ENCODE data around the gene RHOXF1.
"Not testable (repeated sequence)": the region's sequence is repeated elsewhere in the genome, so short reads cannot be mapped to it uniquely, and the experiment has no call there.

The RHOXF1 gene

GRCh38 chrX:120115438-120115963, at the start of gene RHOXF1:
Gene RHOXF1 (minus strand): TSS chrX:120115913. CDS start chrX:120115862, 51 bp downstream.
- H3K4me3 ChIP-seq (ENCODE audit: low read depth, low read length), result no peak within 1 kb of the TSS
- no peak for DNase-seq (ENCODE audit: low read depth)

- not testable (repeated sequence) for DNase-seq (ENCODE audit: low read depth); H3K4me3 ChIP-seq (ENCODE audit: low read depth, low read length)
Observed at GRCh38 chrX:120159086-120159485, 43.4 kb upstream of the RHOXF1 start.

- H3K4me3 ChIP-seq (ENCODE audit: low read depth, low read length); DNase-seq (ENCODE audit: low read depth): not testable (repeated sequence)
Observed at GRCh38 chrX:120158313-120158712, 42.6 kb upstream of the RHOXF1 start, which contains the start of gene RHOXF2. Gene RHOXF2 (plus strand): TSS chrX:120158613. CDS start chrX:120158751, 138 bp downstream.

GRCh38 chrX:120150109-120150744, 34.5 kb upstream of the RHOXF1 start:
- H3K4me3 ChIP-seq (ENCODE audit: low read depth, low read length); DNase-seq (ENCODE audit: low read depth): not testable (repeated sequence)

- no peak overlapping the region for H3K4me3 ChIP-seq (ENCODE audit: low read depth, low read length)
- DNase-seq (ENCODE audit: low read depth), result no peak
Observed at GRCh38 chrX:120147537-120147936, 31.8 kb upstream of the RHOXF1 start.

GRCh38 chrX:120146323-120146722, 30.6 kb upstream of the RHOXF1 start:
- not testable (repeated sequence) for DNase-seq (ENCODE audit: low read depth); H3K4me3 ChIP-seq (ENCODE audit: low read depth, low read length)

- no peak overlapping the region for H3K4me3 ChIP-seq (ENCODE audit: low read depth, low read length)
- DNase-seq (ENCODE audit: low read depth), result no peak
Observed at GRCh38 chrX:120145295-120145925, 29.7 kb upstream of the RHOXF1 start.

GRCh38 chrX:120144178-120144844, 28.6 kb upstream of the RHOXF1 start:
- no peak overlapping the region for H3K4me3 ChIP-seq (ENCODE audit: low read depth, low read length)
- no peak for DNase-seq (ENCODE audit: low read depth)

GRCh38 chrX:120140293-120140981, 24.7 kb upstream of the RHOXF1 start:
- H3K4me3 ChIP-seq (ENCODE audit: low read depth, low read length), result no peak overlapping the region
- no peak for DNase-seq (ENCODE audit: low read depth)

GRCh38 chrX:120137439-120137838, 21.7 kb upstream of the RHOXF1 start:
- H3K4me3 ChIP-seq (ENCODE audit: low read depth, low read length), result no peak overlapping the region
- no peak for DNase-seq (ENCODE audit: low read depth)

GRCh38 chrX:120136840-120137239, 21.1 kb upstream of the RHOXF1 start:
- H3K4me3 ChIP-seq (ENCODE audit: low read depth, low read length), result no peak overlapping the region
- DNase-seq (ENCODE audit: low read depth), result no peak

- DNase-seq (ENCODE audit: low read depth), result no peak
- no peak overlapping the region for H3K4me3 ChIP-seq (ENCODE audit: low read depth, low read length)
Observed at GRCh38 chrX:120136128-120136527, 20.4 kb upstream of the RHOXF1 start.

GRCh38 chrX:120128306-120128846, 12.7 kb upstream of the RHOXF1 start:
- DNase-seq (ENCODE audit: low read depth); H3K4me3 ChIP-seq (ENCODE audit: low read depth, low read length): not testable (repeated sequence)

- no peak overlapping the region for H3K4me3 ChIP-seq (ENCODE audit: low read depth, low read length)
- no peak for DNase-seq (ENCODE audit: low read depth)
Observed at GRCh38 chrX:120125444-120125843, 9.7 kb upstream of the RHOXF1 start.

GRCh38 chrX:120120223-120120622, 4.5 kb upstream of the RHOXF1 start:
- H3K4me3 ChIP-seq (ENCODE audit: low read depth, low read length), result no peak overlapping the region
- no peak for DNase-seq (ENCODE audit: low read depth)

GRCh38 chrX:120111611-120112010, 4.1 kb downstream of the RHOXF1 start:
- H3K4me3 ChIP-seq (ENCODE audit: low read depth, low read length), result no peak overlapping the region
- DNase-seq (ENCODE audit: low read depth), result no peak

- no peak for DNase-seq (ENCODE audit: low read depth)
- H3K4me3 ChIP-seq (ENCODE audit: low read depth, low read length), result no peak overlapping the region
Observed at GRCh38 chrX:120109378-120109777, 6.3 kb downstream of the RHOXF1 start.

GRCh38 chrX:120104707-120105106, 11.0 kb downstream of the RHOXF1 start:
- not testable (repeated sequence) for H3K4me3 ChIP-seq (ENCODE audit: low read depth, low read length); DNase-seq (ENCODE audit: low read depth)

GRCh38 chrX:120101057-120101456, 14.7 kb downstream of the RHOXF1 start:
- not testable (repeated sequence) for H3K4me3 ChIP-seq (ENCODE audit: low read depth, low read length); DNase-seq (ENCODE audit: low read depth)

All from skeletal muscle cell (primary cell).